ENCODE measurements around the gene CRYGB. TPM values are rescaled to one million over a fixed set of nuclear protein-coding genes. Genes with fewer than 3 reads are reported as not detected.

CRYGB gene
- total and polyA plus RNA-seq, 2 of the 4 experiments (the other 2 are of a cell fraction) = not detected

- H3K18ac ChIP-seq (ENCODE audit: low read depth, low read length) = no peak overlapping the region
- H2BK15ac ChIP-seq (ENCODE audit: low read depth, low read length) = no peak overlapping the region
- no peak overlapping the region for H2BK5ac ChIP-seq (ENCODE audit: low read depth, low read length, poor library complexity, severe bottlenecking)
- H3K9ac ChIP-seq (ENCODE audit: low read depth, low read length) = no peak overlapping the region
- H3K36me3 ChIP-seq (ENCODE audit: control insufficient read depth, insufficient read depth, low read length) = no peaks in the 10 kb centered on the region
- no peak overlapping the region for H3K23ac ChIP-seq (ENCODE audit: low read depth, low read length)
- no peaks in the 10 kb centered on the region for H3K9me3 ChIP-seq (ENCODE audit: control insufficient read depth, insufficient read depth, low read length)
- no TSS peak for BruUV-seq (replicated peaks)
- H3K4me3 ChIP-seq (ENCODE audit: insufficient read depth, low read depth, low read length) = no peak overlapping the region
- intact Hi-C loops (cut with micrococcal nuclease) = no loop called here
- ChIA-PET CTCF (no interaction called here), POLR2A (ENCODE audit: unreplicated experiment) (no interaction called here)
- ATAC-seq (ENCODE audit: low read depth) (no peak), DNase-seq (no peak)
- H3K79me1 ChIP-seq (ENCODE audit: low read depth in 1 of 2, low read length in 2 of 2) = no peaks in the 10 kb centered on the region
- no peak overlapping the region for H3K27ac ChIP-seq (ENCODE audit: insufficient read depth, low read length)
- no peaks in the 10 kb centered on the region for H3K27me3 ChIP-seq (ENCODE audit: control insufficient read depth, insufficient read depth, low read length)
- no peak overlapping the region for H4K8ac ChIP-seq (ENCODE audit: low read depth in 2 of 2, low read length in 2 of 2)
- H3K14ac ChIP-seq (replicated peaks; ENCODE audit: low read depth, low read length) = no peak overlapping the region
- no peak overlapping the region for H2AK9ac ChIP-seq (replicated peaks; ENCODE audit: low read depth, low read length, poor library complexity)
- H2AK5ac ChIP-seq (ENCODE audit: low read depth, low read length) = no peak overlapping the region
- no peak overlapping the region for H4K91ac ChIP-seq (ENCODE audit: insufficient read depth, low read depth, low read length)
- H3K4me1 ChIP-seq (ENCODE audit: control insufficient read depth, insufficient read depth, low read length) = no peaks in the 10 kb centered on the region
- H2BK120ac ChIP-seq (ENCODE audit: low read depth, low read length) = no peak overlapping the region
- no peaks in the 10 kb centered on the region for H3K9me1 ChIP-seq (ENCODE audit: insufficient read depth, low read length)
- no peaks in the 10 kb centered on the region for H4K20me1 ChIP-seq (ENCODE audit: insufficient read depth, low read length)
- H3K4ac ChIP-seq (ENCODE audit: low read depth, low read length) = no peak overlapping the region
- WGBS, 2 experiments (ENCODE audit: extremely low coverage in 2 of 2, insufficient read length in 1 of 2) = no CpG with 5 or more reads among the region's 8 CpGs
- TF ChIP-seq, protein P1, sequence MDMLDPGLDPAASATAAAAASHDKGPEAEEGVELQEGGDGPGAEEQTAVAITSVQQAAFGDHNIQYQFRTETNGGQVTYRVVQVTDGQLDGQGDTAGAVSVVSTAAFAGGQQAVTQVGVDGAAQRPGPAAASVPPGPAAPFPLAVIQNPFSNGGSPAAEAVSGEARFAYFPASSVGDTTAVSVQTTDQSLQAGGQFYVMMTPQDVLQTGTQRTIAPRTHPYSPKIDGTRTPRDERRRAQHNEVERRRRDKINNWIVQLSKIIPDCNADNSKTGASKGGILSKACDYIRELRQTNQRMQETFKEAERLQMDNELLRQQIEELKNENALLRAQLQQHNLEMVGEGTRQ (IDR thresholded peaks at IDR 0.05; ENCODE audit: low read depth, low read length) = no peak
- TF ChIP-seq CHD1 (IDR thresholded peaks at IDR 0.05; ENCODE audit: low read depth, low read length) (no peak), CEBPB (IDR thresholded peaks at IDR 0.05; ENCODE audit: low read depth, low read length) (no peak), RAD21 (IDR thresholded peaks at IDR 0.05; ENCODE audit: low read length) (no peak), SMC3 (IDR thresholded peaks at IDR 0.05; ENCODE audit: low read depth, low read length) (no peak), CTCF (conservative IDR thresholded peaks at IDR 0.05; ENCODE audit: low read depth, low read length) (no peak), ELK1 (IDR thresholded peaks at IDR 0.05; ENCODE audit: borderline replicate concordance, low read depth, low read length) (no peak), MAZ (IDR thresholded peaks at IDR 0.05; ENCODE audit: borderline replicate concordance, low read depth, low read length) (no peak), FOS (IDR thresholded peaks at IDR 0.05; ENCODE audit: low read depth, low read length) (no peak), RCOR1 (IDR thresholded peaks at IDR 0.05; ENCODE audit: insufficient replicate concordance, low read length) (no peak), RFX5 (IDR thresholded peaks at IDR 0.05; ENCODE audit: low read depth, low read length) (no peak), MAFK (IDR thresholded peaks at IDR 0.05; ENCODE audit: low read depth, low read length) (no peak), NFE2L2 (IDR thresholded peaks at IDR 0.05; ENCODE audit: low read depth, low read length) (no peak), MXI1 (IDR thresholded peaks at IDR 0.05; ENCODE audit: borderline replicate concordance, low read depth, low read length) (no peak), POLR2A (IDR thresholded peaks at IDR 0.05; ENCODE audit: low read depth, low read length) (no peak)
- dilution Hi-C loops (cut with HindIII; ENCODE audit: low sequenced_read_pairs, unreplicated experiment) = no loop called here
- no peak overlapping the region for H3K56ac ChIP-seq (ENCODE audit: extremely low read depth, insufficient read depth, low read length)
- H4K5ac ChIP-seq (ENCODE audit: low read depth, low read length) = no peak overlapping the region
- H2BK20ac ChIP-seq (ENCODE audit: low read depth, low read length) = no peak overlapping the region
- in situ Hi-C loops (cut with MboI; ENCODE audit: low sequenced_read_pairs) = no loop called here
- no peak overlapping the region for H3K4me2 ChIP-seq (ENCODE audit: low read depth, low read length)
- peak overlapping the region; percentile 63 for H2AFZ ChIP-seq (replicated peaks; ENCODE audit: low read length, poor library complexity)
These were observed 10.9 kb downstream of the CRYGB start for GRCh38 chr2:208134928-208135586.

Measured in IMR-90 (cell line).